HK-2 (cell line): Measurements from ENCODE around the gene DACT2.
"Not testable (repeated sequence)": the region's sequence is repeated elsewhere in the genome, so short reads cannot be mapped to it uniquely, and the experiment has no call there.

Experiments
- DNase-seq: peaks from one replicate; pipeline ENCODE4 v3.0.0-alpha.2; 2018; ENCODE audit not compliant: unreplicated experiment

DACT2 gene, protein sequence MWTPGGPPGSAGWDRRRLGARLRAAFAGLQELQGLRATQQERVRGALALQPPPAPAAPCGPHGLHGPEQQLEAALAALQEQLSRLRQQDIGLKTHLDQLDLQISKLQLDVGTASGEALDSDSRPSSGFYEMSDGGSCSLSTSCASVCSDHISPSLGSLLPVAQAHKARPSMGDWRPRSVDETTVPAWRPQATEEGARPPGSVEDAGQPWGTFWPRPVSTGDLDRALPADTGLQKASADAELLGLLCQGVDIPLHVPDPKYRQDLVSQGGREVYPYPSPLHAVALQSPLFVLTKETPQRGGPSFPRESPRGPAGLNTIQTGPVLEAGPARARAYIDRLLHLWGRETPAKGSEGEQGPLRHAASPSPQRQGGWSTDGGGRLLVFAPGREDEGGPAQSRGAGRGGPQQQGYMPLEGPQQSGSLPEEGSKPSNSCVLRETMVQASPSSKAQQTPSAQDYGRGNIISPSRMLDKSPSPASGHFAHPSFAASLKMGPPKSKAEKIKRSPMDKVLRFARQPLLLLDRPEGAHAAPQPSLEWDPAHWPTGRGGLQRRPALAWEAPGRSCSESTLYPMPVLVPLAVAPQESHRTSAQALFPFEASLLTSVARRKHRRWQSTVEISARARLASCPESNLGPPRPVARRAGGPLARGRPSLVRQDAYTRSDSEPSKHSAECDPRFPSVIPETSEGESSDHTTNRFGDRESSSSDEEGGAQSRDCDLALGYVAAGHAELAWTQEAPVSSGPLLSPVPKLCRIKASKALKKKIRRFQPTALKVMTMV

DNA sequence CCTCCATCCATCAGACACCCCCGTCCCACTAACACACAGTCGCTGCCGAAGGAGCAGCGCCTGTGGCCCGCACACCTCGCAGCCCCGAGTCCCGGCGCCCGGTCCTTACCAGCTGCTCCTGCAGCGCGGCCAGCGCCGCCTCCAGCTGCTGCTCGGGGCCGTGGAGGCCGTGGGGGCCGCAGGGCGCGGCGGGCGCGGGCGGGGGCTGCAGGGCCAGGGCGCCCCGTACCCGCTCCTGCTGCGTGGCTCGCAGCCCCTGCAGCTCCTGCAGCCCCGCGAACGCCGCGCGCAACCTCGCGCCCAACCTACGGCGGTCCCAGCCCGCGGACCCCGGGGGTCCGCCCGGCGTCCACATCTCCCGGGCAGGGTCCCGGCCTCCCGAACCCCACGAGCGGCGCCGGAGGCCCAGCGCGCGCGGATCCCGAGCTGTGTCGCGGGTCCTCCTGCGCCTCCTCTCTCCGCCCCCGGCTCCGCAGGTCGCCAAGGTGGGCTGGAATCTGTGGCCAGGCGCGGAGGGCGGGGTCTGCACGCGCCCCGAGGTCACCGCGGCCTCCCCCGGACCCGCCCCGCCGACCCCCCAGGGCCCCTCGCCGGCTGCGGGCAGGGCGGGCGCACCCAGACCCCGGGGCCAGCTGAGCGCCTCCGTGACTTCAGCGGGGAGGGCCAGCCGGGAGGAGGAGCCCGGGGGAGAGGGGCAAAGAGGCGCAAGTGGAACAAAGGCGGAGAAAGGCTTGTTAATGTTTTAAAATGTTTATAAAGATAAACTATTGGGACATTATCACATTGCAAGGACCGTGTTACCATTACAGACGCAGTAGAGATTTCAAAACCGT, at the start of gene DACT2:
Gene DACT2 (minus strand): TSS at position 499 of the 833 bp plus-strand sequence. CDS start 144 bp downstream, at position 355.
- DNase-seq, result no peak

DNA sequence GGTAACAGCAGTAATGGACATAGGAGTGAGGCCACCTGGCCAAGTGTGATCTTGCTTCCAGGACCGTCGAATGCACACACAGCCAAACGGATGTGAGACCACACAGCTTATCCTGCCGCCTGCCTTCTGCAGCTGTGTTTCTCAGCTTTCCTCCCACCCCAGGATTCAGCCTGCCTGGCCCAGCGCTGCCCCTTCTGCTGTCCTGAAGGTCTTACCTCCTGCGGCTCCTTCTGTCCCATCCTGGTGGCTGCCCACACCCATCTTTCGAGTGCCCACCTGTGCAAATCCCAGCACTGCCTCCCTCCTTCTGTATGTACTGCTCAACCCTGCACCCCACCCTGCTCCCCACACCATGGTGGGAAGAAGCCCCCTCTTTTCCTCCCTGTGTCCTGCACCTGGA, 49.4 kb upstream of the DACT2 start:
- no peak for DNase-seq

DNA sequence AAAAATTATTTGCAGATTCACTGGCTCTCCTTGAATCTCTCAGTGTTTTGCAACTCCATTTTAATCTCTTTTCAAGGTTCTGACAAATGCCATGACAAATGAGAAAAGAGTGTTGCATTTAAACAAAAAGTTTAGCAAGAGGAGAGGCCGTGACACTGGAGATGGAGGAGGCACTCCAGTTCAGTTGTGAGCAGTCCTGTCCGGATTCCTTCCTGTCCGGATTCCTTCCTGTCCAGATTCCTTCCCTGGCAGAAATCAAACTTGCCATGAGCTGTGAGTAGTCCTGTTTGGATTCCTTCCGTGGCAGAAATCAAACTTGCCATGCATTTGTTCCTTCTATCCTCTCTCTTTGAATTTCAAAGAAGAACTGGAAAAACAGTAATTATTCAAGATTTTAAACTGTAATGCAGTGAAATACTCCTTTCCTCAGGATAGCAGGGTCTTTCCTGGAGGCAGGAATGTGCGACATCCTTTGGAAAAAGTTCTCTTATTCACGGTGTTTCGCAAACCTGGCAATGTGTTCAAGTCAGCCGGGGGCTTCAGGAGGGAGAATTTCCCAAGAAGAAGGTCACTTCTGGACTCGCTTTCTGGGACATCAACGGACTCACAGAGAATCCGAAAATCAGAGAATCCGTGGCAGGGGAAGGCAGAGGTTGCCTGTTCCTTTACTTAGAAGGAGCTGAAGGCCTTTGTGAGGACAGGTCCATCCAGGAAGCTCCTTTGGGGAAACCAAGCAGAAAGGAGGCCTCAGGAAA, 48.7 kb upstream of the DACT2 start:
- no peak for DNase-seq

DNA sequence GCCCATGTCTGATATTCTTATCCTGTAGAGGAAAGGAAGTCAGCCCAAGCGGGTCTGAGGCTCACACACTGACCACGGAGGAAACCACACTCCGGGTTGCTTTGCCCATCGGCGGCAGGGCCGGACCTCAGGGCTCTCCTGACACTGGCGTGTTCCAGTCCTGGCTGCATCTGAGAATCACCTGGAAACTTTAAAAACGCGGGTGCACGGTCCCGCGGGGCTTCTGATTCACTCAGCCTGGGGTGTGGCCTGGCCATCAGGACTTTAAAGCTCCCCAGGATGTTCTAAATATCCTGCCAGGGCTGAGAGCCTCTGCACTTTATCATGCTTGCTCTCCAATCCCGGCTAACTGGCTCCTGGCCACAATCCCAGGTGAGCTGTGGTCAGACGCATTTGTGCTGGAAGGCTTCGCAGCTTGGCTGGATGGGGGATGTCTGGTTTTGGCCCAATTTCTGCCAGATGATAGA, 47.7 kb upstream of the DACT2 start:
- no peak for DNase-seq

DNA sequence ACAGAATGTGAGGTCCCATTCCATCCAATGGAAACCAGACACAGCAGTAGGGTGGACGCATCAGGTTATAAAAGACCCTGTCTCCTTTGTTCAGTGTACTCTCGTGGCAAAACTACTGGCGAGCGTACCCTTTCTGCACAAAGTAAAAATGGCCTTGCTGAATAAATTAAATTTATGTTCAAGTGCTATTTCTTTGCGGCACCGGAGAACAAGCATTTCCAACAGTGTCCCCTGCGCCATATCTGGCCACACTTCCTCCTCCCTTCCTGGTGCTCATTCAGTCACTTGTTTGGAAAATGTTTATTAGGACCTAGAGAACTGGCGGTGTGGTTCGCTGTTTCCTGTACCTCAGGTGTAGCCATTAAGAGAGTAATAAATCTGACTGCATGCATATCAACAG, 46.9 kb upstream of the DACT2 start:
- no peak for DNase-seq

DNA sequence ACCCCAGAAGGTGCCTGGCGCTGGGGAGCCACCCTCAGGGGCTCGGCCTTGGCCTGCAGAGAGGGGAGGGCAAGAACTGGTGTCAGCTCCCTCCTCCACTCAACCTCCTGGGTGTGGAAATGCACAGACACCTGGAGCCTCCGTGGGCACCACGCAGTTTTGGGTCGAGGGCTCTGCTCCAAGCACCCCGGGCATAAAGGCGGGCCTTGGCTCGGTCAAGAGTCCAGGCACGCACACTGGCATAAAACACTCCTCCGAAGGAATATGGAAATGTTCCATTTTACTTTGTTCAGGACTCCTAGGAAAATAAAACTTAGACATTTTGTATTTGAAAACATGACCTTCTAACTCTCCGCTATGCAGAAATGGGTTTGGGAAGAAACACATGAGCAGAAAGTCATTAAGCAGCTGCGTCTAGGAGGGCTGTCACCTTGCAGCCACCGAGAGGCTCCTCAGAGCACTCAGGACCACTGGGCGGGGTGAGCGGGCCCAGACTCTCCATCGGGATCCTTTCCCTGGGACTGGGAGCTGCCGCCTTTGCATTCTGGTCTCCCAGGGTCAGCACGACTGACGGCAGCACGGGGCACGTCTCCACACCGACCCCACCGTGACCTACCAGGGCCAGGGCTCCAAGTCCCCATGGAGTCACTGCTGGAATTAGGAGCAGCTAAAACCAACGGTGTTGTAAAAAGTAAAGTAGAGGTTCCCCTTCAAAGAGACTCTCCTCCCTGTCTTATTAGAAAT, 46.0 kb upstream of the DACT2 start:
- no peak for DNase-seq

DNA sequence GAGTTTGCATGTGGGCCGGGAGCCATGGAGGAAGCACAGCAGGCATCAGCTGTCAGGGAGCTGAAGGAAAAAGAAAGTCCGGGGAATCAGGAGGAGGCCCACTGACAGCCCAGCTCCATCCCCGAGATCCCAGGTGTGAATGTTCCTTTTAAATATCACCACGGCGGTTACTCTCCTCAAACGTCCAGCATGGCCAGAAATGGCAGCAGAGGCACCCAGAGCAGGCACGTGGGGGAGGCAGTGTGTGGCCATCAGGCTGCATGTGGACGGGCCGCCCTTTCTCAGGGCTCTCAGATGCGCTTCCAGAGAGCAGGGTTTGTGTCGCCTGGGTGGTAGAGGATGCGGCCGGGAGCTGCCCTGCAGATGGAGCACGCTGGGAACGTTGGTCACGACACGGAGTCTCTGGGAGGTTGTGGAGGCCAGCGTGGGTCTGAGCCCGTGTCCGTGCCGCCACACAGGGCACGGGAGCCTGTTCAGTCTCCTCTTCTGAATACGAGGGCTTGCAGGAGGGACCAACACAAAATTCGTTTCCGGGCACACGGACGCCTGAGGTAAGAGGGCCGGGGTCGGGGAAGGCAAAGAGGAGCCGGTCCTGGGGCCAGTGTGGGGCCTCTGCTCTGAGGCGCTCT, 45.3 kb upstream of the DACT2 start:
- DNase-seq, result no peak

DNA sequence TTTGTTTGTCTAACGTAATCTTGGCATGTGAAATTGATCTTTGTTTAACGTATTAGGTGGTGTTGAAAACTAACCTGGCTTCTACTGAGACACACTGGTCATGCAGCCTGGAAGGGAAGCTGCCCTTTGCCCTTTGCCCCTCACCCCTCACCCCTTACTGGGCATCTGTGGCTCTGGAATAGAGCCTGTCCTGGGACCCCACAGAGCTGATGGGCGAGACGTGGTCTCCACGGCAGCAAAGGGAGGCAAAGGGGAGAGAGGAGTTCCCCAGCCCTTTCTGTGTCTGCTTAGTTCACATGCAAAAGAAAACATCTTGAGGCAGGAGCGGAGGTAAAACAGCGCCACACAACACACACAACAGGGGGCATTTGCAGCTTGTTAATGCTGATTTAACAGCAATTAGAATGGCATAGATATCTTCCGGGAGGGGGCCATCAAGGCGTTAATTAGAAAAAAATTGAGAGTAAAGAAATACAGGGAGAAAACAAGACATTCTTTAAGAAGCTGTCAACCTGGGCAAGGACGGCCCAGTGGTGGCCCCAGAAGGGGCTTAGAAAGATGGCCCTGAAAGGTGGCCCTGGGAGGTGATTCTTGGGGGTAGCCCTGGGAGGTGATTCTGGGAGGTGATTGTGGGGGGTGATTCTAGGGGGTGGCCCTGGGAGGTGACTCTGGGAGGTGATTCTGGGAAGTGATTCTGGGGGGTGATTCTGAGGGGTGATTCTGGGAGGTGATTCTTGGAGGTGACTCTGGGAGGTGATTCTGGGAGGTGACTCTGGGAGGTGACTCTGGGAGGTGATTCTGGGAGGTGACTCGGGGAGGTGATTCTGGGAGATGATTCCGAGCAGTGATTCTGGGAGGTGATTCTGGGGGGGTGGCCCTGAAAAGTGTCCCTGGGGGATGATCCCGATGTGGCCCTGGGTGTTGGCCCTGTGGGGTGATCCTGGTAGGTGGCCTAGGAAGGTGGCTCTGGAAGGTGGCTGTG, 44.5 kb upstream of the DACT2 start:
- no peak for DNase-seq

DNA sequence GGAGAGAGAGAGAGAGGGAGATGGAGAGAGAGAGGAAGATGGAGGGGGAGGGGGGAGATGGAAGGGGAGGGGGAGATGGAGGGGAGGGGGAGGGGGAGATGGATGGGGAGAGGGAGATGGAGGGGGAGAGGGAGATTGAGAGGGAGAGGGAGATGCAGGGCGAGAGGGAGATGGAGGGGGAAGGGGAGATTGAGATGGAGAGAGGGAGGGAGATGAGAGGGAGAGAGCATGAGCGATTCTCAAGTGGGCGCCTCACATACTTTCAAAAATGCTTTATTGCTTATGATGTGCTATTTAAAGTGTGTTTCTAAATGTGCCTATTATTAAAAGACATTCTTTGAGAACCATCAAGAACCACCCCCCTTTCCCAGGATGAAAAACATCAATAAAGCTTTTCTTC, 43.7 kb upstream of the DACT2 start:
- DNase-seq, result no peak

DNA sequence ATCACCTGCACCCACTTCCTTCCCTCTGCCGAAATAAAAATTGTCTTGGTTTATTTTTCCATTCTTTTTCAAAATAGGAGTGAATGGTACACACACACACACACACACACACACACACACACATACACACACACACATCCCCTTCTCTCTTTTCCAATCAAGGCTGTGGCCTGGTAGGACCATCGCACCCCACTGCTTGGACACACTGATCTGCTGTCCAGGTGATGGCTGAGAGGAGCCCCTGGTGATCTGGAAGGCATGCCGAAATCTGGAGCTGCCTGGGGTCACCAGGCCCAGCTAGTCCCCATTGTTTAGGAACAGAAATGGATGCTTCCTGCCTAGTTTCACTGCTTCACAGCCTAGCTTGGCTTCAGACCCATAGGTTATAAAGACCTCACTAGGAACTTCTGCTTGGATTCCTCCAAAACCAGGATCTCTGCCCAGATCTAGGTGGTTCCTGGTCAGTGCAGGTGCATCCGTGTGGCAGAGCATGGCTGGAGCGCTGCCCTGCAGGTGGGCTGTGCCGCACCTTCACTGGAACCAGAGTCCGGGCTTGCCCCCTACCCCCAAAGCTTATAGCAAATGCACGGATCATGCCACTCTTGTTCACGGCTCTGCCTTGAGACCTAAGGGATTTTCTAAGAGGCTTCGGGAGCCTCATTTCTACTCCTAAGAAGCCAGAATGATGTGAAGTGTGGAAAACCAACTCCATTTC, 42.9 kb upstream of the DACT2 start:
- DNase-seq, result no peak

DNA sequence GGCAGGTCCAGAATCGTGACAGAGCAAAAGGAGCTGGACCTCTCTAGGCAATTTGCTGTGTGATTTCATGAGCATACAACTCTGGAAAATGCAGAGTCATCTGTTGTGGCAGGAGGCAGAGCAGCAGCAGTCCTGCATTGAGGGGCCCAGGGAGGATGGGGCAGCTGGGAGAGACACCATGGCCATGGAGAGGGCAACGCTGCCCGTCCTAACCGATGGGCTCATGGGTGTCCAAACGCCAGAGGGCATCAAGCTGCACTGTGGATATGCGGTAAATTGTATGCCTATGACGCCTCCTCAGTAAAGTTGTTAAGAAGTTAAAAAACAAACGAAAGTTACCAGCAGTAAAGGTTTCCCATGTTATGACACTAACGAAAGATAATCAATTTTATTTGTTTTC, 42.2 kb upstream of the DACT2 start:
- no peak for DNase-seq

DNA sequence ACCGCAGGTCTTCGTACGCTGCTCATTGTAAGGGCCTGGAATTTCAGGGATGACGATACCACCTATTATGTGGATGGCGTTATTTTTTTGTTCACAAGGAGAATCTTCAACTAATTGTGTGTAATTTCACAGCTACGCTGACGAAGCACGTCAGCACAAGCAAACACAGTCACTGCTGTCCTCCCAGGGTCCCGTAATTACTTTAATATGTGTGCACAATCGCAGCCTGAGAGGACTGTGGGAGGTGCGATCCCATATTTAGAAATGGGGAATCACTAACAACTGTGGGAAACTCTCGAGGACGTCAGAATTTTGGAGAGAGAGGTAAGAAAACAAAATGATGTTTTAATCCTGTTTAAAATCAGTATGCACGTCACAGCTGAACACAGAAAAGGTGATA, 40.2 kb upstream of the DACT2 start:
- no peak for DNase-seq

DNA sequence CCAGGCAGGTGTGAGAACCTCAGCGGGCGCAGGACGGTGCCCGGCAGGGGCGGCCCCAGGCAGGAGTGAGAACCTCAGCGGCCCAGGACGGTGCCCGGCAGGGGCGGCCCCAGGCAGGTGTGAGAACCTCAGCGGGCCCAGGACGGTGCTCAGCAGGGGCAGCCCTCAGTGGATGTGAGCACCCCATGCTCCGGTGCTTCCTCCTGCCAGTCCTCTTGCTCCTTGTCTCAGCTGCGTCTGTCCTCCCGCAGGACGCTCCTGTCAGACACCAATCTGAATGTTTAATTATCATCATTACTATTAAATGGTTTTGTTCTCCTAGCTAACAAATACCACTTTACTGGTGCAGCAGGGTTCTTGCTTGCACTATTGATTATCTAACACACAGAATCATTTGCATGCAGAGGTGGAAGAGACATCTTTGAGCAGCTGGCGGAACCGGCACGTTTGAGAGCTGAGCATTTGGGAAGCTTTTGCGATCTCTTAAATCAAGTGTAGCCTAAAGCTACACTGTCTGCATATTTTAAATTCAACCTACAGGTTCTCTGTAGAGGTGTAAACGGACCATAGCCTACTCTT, 39.4 kb upstream of the DACT2 start:
- DNase-seq, result no peak

DNA sequence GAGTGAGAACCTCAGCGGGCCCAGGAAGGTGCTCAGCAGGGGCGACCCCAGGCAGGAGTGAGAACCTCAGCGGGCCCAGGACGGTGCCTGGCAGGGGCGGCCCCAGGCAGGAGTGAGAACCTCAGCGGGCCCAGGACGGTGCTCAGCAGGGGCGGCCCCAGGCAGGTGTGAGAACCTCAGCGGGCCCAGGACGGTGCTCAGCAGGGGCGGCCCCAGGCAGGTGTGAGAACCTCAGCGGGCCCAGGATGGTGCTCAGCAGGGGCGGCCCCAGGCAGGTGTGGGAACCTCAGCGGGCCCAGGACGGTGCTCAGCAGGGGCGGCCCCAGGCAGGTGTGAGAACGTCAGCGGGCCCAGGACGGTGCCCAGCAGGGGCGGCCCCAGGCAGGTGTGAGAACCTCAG, 37.3 kb upstream of the DACT2 start:
- not testable (repeated sequence) for DNase-seq

DNA sequence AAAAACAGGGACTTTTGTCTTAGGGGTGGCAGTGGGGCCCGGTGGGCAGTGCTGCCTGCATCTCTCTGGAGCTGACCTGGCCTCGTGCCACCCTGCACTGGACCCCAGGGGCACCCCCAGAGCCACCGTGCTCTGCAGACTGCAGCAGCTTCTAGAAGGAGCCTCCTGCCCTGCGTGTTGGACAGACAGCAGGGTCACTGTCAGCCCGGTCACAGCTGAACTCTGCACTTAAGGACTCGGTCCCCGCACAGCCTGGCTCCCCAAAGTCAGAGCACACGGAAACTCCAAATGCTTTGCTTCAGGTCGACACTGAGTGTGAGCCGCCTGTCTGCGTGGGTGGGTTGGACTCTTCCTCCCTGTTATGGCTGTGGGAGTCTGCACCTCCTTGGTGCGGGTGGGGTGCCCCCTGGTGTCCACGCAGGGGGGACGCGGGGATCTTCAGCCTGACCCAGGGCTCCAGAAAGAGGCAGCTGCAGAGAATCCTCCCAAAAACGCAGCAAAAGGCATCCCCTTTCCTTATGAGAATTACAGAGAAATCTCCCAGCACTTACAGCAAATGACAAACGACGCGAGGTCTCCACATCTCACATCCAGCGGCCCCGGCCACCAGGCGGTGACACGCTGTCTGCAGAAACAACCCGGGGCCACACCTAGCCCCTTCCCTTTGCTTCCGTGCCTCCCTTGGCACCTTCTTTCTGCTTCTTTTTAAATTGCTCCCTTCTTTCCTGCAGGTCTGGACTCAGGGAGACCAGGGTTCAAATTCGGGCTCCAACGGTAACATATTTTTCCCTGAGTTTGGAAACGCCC, 36.3 kb upstream of the DACT2 start:
- DNase-seq, result peak; percentile 57

DNA sequence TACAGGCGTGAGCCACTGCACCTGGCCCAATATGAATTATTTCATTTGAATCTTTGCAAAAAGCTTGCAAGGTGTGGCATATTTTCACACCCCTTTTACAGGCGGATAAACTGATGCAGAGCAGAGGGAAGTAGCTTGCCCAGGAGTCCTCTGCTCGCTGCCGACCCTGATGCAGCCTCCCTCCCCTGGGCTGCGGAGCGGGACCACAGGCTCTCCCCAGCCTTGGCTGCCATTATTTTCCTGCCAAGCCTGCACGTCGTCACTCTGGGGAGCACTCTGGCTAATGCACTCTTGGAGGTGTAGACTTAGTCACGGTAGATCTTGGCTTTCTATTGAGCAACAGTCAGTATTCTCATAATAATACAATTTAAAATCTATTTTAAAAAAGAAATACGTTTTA, 34.8 kb upstream of the DACT2 start:
- no peak for DNase-seq

DNA sequence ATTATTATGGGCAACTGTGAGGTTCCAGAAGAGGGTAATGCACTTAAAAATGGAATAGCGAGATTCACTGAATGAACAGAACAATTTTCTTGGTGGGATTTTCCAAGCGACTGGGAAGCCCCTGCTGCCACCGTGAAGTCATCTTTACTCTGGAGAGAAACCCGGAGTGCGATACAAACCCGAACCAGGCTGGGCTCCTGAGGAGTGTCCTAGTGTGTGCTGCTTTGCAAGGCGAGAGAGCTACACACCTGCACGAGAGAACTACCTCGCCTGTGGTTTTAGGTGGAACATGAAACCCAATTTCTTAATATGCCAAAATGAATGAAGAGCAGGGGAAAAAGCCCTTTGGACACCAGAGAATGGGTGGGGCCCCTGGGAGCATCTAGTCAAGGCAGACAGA, 33.5 kb upstream of the DACT2 start:
- DNase-seq, result no peak
